K562 (cell line): ENCODE results near the gene CSNK1D. TPM values are rescaled to one million over a fixed set of nuclear protein-coding genes. Genes with fewer than 3 reads are reported as not detected.

Experiments
- ARNT ChIP-seq, 2 experiments: fragments of 450-650 bp; IDR thresholded peaks; 2 replicates each; pipeline ENCODE4 v1.6.1; 2016; ENCODE audit warnings: mild to moderate bottlenecking in 1 of 2
- BHLHE40 ChIP-seq: IDR thresholded peaks from 2 replicates; pipeline ENCODE4 v1.6.1; 2011; ENCODE audit warnings: low read length, improper control_type of control experiment
- CAMTA2 ChIP-seq: fragments of 250-450 bp; sonication (Bioruptor Pico); conservative IDR thresholded peaks from 2 replicates; pipeline ENCODE4 v1.5.1; 2022
- ETV5 ChIP-seq: sonication (generic); formaldehyde crosslinking; IDR thresholded peaks from 2 replicates; pipeline ENCODE4 v1.4.0; 2020; ENCODE audit warnings: low read depth, mild to moderate bottlenecking, missing genetic modification reagents
- FOXK1 ChIP-seq: sonication (generic); formaldehyde crosslinking; IDR thresholded peaks from 2 replicates; pipeline ENCODE4 v1.8.0; 2022; ENCODE audit warnings: missing genetic modification reagents, mild to moderate bottlenecking, borderline replicate concordance
- GABPA ChIP-seq: fragments of 200-800 bp; sonication (Bioruptor generic); conservative IDR thresholded peaks from 2 replicates; pipeline ENCODE4 v1.6.1; 2016; ENCODE audit warnings: low read depth, missing genetic modification characterization, missing compliant biosample characterization
- KDM5B ChIP-seq: fragments of 200-600 bp; sonication (generic); IDR thresholded peaks from 2 replicates; pipeline ENCODE4 v1.6.1; 2012; ENCODE audit warnings: low read depth, mild to moderate bottlenecking, moderate library complexity, low read length, control low read depth, inconsistent platforms; ENCODE audit not compliant: insufficient replicate concordance
- NELFE ChIP-seq: IDR thresholded peaks from 2 replicates; pipeline ENCODE4 v1.6.1; 2011; ENCODE audit warnings: mild to moderate bottlenecking; ENCODE audit not compliant: insufficient read depth, insufficient read length
- NR2C1 ChIP-seq, 2 experiments: fragments of 450-650 bp; IDR thresholded peaks; 2 replicates each; pipeline ENCODE4 v1.6.1; 2017; ENCODE audit warnings: mild to moderate bottlenecking in 2 of 2, antibody characterized with exemption in 1 of 2, inconsistent platforms in 1 of 2, missing compliant biosample characterization in 1 of 2, missing genetic modification characterization in 1 of 2
- POLR2AphosphoS2 ChIP-seq: IDR thresholded peaks from 2 replicates; pipeline ENCODE4 v1.6.1; 2012; ENCODE audit warnings: low read length, improper control_type of control experiment
- TAF1 ChIP-seq: IDR thresholded peaks from 2 replicates; pipeline ENCODE4 v1.6.1; 2011; ENCODE audit warnings: mild to moderate bottlenecking, low read length, moderate library complexity; ENCODE audit not compliant: insufficient read depth, control insufficient read depth, severe bottlenecking; ENCODE audit errors: extremely low read depth
- TEAD1 ChIP-seq, 2 experiments: fragments of 450-650 bp in 1 of 2; sonication (generic) in 1 of 2; formaldehyde crosslinking; IDR thresholded peaks; 2 replicates each; pipeline versions ENCODE4 v1.4.0 to v1.8.0; 2020 to 2022; ENCODE audit warnings: mild to moderate bottlenecking in 2 of 2, missing genetic modification reagents in 1 of 2
- TRIM28 ChIP-seq: fragments of 450-650 bp; IDR thresholded peaks from 2 replicates; pipeline ENCODE4 v1.6.1; 2017
- ZSCAN32 ChIP-seq: fragments of 450-650 bp; formaldehyde crosslinking; IDR thresholded peaks from 2 replicates; pipeline ENCODE4 v1.4.0; 2020; ENCODE audit warnings: mild to moderate bottlenecking, moderate library complexity
- polyA plus RNA-seq, 8 experiments: library from polyadenylated mRNA; depleted of rRNA in 4 of 8; stranded (reverse) in 5 of 8; unstranded in 3 of 8; fragments of >200 nt; fragmentation: Nextera tagmentation in 2 of 8; fragmentation: Illumina TruSeq in 1 of 8; extraction: Ambion mirVana in 2 of 8; extraction: Trizol in 1 of 8; gene quantifications; 2 replicates each; pipeline versions ENCODE4 v1.2.1 to v1.2.3, GENCODE V29; 2011 to 2014; ENCODE audit warnings: inconsistent platforms in 1 of 8, missing spikeins in 1 of 8
- total RNA-seq, 7 experiments: library from RNA; depleted of rRNA in 6 of 7; stranded (reverse); fragments of >200 nt in 6 of 7; fragmentation: Illumina TruSeq in 2 of 7; extraction: Trizol in 2 of 7; gene quantifications; 2 replicates each; pipeline versions ENCODE4 v1.2.1 to v1.2.3, GENCODE V29; 2011 to 2021; ENCODE audit warnings: low replicate concordance in 1 of 7
- TF ChIP-seq, protein P1 (sequence below): fragments of 200-800 bp; sonication (Bioruptor generic); IDR thresholded peaks from 2 replicates; pipeline ENCODE4 v1.6.1; 2016; ENCODE audit warnings: missing genetic modification characterization, missing compliant biosample characterization
- TF ChIP-seq, protein P2 (sequence below): fragments of 150-350 bp; IDR thresholded peaks from 2 replicates; pipeline ENCODE4 v1.6.1; 2014; ENCODE audit warnings: low read depth, mild to moderate bottlenecking, low read length, borderline replicate concordance
- TF ChIP-seq, protein P3 (sequence below): fragments of 450-650 bp; formaldehyde crosslinking; conservative IDR thresholded peaks from 2 replicates; pipeline ENCODE4 v1.4.0; 2022; ENCODE audit warnings: mild to moderate bottlenecking, missing genetic modification characterization

Gene CSNK1D
- total and polyA plus RNA-seq, 9 of the 15 experiments (the other 6 are each of a cell fraction or from before 2014, with no cell fraction given) = 6.5 to 133 (median 41.3) TPM

DNA sequence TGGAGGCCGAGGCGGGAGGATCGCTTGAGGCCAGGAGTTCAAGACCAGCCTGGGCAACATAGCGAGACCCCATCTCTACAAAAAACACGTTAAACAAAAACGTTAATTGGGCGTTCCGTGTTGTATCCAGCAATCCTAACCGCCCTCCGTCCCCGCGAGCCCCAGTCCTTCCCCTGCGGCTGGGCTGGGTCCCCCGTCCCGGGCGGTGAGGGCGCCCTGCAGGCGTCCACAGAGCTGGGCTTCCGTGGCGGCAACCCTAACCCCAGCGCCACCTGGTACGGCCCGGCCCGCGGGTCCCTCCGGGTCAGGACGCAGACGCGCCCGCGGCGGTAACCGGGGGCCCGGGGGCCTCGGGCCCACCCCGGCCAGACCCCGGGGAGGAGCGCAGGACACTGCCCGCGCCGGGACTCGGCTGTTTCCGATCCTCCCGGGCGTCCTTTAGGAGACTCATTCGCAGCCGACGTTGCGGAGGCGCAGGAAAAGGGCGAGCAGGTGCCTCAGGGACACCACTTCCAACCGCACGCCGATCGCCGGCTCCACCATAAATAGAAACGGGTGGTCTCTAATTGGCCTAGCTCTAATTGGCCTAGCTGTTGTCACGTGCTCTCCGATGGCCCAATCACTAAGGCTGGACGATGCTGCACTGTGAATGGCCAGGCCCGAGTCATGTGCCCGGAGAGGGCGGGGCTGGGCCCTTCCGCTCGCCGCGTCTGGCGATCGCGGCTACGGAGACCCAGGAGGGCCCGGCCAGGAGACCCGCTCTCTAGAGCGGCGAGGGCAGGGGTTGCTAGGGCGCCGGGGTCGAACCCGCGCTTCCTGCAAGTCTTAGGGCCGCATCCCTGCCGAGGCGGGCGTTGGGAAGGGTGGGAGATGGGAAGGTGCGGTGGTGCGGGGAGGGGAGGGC lies 19.0 kb upstream of the CSNK1D start (continued):
- TF ChIP-seq, protein P1, sequence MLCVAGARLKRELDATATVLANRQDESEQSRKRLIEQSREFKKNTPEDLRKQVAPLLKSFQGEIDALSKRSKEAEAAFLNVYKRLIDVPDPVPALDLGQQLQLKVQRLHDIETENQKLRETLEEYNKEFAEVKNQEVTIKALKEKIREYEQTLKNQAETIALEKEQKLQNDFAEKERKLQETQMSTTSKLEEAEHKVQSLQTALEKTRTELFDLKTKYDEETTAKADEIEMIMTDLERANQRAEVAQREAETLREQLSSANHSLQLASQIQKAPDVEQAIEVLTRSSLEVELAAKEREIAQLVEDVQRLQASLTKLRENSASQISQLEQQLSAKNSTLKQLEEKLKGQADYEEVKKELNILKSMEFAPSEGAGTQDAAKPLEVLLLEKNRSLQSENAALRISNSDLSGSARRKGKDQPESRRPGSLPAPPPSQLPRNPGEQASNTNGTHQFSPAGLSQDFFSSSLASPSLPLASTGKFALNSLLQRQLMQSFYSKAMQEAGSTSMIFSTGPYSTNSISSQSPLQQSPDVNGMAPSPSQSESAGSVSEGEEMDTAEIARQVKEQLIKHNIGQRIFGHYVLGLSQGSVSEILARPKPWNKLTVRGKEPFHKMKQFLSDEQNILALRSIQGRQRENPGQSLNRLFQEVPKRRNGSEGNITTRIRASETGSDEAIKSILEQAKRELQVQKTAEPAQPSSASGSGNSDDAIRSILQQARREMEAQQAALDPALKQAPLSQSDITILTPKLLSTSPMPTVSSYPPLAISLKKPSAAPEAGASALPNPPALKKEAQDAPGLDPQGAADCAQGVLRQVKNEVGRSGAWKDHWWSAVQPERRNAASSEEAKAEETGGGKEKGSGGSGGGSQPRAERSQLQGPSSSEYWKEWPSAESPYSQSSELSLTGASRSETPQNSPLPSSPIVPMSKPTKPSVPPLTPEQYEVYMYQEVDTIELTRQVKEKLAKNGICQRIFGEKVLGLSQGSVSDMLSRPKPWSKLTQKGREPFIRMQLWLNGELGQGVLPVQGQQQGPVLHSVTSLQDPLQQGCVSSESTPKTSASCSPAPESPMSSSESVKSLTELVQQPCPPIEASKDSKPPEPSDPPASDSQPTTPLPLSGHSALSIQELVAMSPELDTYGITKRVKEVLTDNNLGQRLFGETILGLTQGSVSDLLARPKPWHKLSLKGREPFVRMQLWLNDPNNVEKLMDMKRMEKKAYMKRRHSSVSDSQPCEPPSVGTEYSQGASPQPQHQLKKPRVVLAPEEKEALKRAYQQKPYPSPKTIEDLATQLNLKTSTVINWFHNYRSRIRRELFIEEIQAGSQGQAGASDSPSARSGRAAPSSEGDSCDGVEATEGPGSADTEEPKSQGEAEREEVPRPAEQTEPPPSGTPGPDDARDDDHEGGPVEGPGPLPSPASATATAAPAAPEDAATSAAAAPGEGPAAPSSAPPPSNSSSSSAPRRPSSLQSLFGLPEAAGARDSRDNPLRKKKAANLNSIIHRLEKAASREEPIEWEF (CRISPR knock-in tag) = no peak
- TF ChIP-seq ARNT (IDR thresholded peaks at IDR 0.05) (no peak), FOXK1 (no peak), TEAD1 (CRISPR knock-in tag; IDR thresholded peaks at IDR 0.05) (no peak), TAF1 (peak; percentile 92), NR2C1 (IDR thresholded peaks at IDR 0.05) (no peak), NR2C1 (tag; IDR thresholded peaks at IDR 0.05) (no peak), BHLHE40 (peak; percentile 82), CAMTA2 (CRISPR knock-in tag) (no peak), KDM5B (peak; percentile 98), POLR2AphosphoS2 (peak; percentile 79; the same call in 1 of the 2 replicates), NELFE (no peak), TRIM28 (no peak), GABPA (tag) (peak; percentile 47), ZSCAN32 (no peak), ETV5 (CRISPR knock-in tag) (no peak; the same call in 1 of the 2 replicates)
- TF ChIP-seq, protein P2, sequence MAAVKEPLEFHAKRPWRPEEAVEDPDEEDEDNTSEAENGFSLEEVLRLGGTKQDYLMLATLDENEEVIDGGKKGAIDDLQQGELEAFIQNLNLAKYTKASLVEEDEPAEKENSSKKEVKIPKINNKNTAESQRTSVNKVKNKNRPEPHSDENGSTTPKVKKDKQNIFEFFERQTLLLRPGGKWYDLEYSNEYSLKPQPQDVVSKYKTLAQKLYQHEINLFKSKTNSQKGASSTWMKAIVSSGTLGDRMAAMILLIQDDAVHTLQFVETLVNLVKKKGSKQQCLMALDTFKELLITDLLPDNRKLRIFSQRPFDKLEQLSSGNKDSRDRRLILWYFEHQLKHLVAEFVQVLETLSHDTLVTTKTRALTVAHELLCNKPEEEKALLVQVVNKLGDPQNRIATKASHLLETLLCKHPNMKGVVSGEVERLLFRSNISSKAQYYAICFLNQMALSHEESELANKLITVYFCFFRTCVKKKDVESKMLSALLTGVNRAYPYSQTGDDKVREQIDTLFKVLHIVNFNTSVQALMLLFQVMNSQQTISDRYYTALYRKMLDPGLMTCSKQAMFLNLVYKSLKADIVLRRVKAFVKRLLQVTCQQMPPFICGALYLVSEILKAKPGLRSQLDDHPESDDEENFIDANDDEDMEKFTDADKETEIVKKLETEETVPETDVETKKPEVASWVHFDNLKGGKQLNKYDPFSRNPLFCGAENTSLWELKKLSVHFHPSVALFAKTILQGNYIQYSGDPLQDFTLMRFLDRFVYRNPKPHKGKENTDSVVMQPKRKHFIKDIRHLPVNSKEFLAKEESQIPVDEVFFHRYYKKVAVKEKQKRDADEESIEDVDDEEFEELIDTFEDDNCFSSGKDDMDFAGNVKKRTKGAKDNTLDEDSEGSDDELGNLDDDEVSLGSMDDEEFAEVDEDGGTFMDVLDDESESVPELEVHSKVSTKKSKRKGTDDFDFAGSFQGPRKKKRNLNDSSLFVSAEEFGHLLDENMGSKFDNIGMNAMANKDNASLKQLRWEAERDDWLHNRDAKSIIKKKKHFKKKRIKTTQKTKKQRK = no peak
- TF ChIP-seq, protein P3, sequence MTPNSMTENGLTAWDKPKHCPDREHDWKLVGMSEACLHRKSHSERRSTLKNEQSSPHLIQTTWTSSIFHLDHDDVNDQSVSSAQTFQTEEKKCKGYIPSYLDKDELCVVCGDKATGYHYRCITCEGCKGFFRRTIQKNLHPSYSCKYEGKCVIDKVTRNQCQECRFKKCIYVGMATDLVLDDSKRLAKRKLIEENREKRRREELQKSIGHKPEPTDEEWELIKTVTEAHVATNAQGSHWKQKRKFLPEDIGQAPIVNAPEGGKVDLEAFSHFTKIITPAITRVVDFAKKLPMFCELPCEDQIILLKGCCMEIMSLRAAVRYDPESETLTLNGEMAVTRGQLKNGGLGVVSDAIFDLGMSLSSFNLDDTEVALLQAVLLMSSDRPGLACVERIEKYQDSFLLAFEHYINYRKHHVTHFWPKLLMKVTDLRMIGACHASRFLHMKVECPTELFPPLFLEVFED = 0 out of 2 replicates have a peak, but pooled peaks have one; percentile 37
